C4-2B (cell line): ENCODE measurements around the gene TMEM183A.

ENCODE experiments used
- ZFX ChIP-seq: fragments of 450-650 bp; IDR thresholded peaks from 2 replicates; pipeline ENCODE4 v1.6.1; 2017
- TF ChIP-seq, protein P1 (sequence below): fragments of 450-650 bp; conservative IDR thresholded peaks from 2 replicates; pipeline ENCODE4 v1.5.1; 2017; ENCODE audit warnings: mild to moderate bottlenecking

DNA sequence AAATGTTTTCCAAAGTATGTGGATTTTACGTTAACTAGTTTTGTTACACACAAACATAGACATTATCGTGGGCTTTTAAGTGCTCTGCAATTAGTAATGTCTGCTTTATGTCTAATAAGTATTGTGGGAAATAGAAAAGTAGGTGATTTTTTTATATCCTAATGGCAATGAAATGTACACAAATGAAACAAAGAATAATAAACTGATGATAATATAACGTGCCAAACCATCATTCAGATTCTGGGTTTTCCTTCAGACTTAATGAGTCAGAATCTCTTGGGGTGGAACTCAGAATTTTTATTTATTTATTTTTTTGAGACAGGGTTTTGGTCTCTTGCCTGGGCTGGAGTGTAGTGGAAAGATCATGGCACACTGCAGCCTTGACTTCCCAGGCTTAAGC, 2.0 kb downstream of the TMEM183A start:
- TF ChIP-seq, protein P1, sequence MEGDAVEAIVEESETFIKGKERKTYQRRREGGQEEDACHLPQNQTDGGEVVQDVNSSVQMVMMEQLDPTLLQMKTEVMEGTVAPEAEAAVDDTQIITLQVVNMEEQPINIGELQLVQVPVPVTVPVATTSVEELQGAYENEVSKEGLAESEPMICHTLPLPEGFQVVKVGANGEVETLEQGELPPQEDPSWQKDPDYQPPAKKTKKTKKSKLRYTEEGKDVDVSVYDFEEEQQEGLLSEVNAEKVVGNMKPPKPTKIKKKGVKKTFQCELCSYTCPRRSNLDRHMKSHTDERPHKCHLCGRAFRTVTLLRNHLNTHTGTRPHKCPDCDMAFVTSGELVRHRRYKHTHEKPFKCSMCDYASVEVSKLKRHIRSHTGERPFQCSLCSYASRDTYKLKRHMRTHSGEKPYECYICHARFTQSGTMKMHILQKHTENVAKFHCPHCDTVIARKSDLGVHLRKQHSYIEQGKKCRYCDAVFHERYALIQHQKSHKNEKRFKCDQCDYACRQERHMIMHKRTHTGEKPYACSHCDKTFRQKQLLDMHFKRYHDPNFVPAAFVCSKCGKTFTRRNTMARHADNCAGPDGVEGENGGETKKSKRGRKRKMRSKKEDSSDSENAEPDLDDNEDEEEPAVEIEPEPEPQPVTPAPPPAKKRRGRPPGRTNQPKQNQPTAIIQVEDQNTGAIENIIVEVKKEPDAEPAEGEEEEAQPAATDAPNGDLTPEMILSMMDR = no peak
- no peak for TF ChIP-seq ZFX
